GM19463 (cell line): ENCODE results near the gene TM9SF4.

Source experiments
- ATAC-seq: cut with Tn5 transposase; IDR thresholded peaks from one replicate; pipeline ENCODE4 v1.9.1; 2021; ENCODE audit warnings: mild to moderate bottlenecking, moderate library complexity; ENCODE audit not compliant: unreplicated experiment

Gene TM9SF4

DNA sequence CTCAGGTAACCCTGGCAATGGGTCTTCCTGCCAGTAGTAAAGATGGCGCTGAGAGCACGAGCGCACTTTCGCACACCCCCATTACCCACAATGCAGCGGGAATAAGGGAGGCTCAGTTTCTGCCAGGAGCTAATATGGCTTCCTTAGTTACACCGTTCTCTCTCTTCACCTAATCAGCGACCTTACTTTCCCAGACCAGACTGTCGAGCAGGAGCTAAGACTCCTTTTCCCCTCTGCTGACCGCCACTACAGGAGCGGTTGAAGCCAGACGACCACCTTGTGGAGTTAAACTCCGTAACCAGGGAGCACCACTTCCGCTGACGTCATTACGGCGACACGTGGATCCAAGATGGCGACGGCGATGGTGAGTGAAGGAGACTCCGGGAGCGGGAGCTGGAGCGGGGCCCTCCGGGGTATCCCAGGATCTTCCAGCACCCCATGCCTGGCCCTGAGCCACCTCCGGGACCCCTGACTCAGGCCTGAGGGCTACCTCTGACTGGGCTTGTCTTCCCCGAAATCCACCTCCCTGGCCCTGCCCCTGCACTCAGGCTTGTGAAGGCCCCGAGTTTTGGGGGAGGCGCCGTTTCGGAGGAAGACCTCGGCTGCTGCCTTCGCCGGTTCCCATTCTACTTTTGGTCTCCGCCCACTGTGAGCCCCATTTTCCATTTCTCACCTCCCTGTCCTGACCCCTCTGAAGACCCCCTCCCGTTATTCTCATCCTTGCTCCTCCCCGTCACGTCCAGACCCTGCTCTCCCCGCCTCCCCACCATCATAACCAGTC lies at the start of gene TM9SF4:
Gene TM9SF4, plus strand, starts transcription at position 323 of the 781 bp plus-strand sequence. Its CDS starts 27 bp downstream, at position 350.
- ATAC-seq, result peak; percentile 82

DNA sequence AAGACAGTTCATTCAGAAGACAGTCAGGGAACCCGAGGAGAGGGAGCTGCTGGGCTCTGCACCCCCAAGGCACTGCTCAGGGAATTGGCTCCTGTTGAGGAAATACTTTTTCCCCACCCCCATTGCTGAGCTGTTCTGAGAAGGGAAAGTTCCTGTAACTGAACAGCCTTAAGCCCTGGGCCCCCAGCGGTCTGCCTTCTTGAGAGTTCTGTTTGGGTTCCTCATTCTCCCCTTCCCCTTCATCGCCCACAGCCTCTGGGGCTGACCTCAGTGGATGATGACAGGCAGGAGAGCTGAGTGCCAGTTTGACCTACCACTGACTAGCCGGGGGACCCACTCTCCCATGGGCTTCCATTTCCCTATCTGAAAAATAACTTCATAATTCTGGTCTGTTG lies 46.7 kb upstream of the TM9SF4 start:
- ATAC-seq, result no peak

- no peak for ATAC-seq
These were observed 45.8 kb upstream of the TM9SF4 start for GRCh38 chr20:32063695-32064094.

DNA sequence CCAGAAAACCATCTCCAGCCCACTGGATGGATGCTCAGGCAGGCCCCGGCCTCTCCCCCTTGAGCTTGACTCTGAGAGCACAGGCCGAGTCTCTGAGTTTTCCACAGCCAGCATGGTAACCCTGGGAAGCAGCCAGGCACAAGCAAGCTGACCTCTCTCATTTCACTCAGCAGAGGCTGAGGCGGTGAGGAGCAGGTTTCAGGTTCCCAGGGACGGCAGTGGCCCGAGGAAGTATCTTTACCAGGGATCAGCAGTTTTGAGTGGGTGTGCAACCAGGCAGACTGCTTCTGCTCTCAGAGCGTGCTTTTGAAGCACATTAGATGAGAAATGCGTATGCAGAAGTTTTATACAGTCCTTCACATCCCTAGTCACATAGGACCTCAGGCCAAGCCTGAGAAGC lies 44.8 kb upstream of the TM9SF4 start:
- no peak for ATAC-seq

DNA sequence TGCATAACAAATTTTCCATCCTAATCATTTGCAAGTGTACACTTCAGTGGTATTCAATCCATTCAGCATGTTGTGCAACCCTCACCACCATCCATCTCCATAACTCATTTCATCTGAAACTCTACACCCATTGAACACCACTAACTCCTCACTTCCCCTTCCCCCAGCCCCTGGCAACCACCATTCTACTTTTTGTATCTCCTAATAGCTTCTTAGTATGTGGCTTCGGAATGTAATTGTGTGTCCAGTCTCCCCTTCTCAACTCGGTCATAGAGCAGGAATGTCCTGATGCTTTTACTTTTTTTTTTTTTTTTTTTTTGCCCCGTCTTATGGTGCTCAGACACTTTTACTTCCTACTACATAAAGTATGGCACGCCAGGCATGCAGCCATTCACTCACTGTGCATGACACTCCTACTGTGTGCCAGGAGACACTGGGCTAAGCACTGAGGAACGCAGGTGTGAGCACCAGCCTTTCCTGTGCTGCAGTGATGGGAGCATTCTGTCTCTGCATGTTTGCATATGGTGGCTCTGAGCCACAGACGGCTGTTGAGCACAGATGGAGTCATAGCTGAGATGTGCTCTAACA lies 42.2 kb upstream of the TM9SF4 start:
- ATAC-seq, result no peak

GRCh38 chr20:32068174-32068573 lies 41.3 kb upstream of the TM9SF4 start:
- no peak for ATAC-seq

DNA sequence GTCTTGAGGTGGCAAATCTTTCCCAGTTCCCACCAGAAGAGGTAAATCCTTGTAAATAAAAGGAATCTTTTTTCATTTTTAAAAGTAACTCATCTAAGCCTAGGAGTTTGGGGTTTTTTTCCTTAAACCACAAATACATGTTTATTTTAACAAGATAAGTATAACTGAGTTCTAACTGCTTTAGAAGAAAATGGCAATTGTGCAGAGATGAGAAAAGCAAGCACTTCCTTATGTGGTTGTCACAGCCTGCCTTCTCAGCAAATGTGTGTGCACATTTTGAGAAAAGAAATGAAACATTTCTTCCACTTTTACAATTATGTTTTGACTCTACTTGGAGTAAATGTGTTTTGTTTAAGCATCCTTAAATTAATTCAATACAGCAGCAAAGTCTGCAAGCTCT lies 39.8 kb upstream of the TM9SF4 start:
- no peak for ATAC-seq

DNA sequence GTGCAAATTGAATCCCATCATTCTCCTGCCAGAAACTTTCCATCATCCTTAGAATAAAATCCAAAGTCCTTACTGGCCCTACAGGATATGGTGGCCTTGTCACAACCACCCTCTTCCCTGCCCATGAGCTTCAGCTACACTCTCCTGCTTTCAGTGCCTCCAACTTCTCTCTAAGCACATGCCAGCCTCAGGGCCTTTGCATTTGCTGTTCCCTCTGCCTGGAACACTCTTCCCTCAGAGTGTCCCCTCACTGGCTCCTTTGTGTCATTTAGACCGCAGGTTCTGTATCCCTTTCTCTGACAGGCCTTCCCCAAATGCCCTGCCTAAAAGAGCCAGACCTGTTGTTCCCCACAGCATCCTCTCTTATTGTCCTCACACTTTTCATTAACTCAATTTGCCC lies 39.2 kb upstream of the TM9SF4 start:
- ATAC-seq, result no peak

DNA sequence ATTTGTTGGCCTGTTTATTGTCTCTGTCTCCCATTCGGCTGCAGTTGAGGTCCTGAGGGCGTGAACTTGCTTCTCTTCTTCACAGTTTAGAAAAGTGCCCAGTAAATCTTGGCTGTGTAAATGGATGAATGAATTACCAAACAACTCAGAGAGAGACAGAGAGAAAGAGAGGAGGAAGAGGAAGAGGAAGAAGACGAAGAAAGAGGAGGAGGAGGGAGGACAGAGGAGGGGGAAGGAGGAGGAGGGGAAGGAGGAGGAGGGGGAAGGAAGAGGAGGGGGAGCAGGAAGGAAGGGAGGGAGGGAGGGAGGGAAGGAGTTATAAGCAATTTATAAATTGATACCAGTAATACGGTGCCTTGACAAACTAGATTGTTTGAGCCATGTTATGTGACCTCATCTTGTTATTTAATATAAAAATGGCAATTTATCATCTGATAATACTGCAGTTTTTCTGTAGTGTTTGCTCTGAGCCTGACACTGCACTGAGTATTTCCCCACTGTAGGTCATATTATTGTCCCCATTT lies 38.8 kb upstream of the TM9SF4 start:
- no peak for ATAC-seq

DNA sequence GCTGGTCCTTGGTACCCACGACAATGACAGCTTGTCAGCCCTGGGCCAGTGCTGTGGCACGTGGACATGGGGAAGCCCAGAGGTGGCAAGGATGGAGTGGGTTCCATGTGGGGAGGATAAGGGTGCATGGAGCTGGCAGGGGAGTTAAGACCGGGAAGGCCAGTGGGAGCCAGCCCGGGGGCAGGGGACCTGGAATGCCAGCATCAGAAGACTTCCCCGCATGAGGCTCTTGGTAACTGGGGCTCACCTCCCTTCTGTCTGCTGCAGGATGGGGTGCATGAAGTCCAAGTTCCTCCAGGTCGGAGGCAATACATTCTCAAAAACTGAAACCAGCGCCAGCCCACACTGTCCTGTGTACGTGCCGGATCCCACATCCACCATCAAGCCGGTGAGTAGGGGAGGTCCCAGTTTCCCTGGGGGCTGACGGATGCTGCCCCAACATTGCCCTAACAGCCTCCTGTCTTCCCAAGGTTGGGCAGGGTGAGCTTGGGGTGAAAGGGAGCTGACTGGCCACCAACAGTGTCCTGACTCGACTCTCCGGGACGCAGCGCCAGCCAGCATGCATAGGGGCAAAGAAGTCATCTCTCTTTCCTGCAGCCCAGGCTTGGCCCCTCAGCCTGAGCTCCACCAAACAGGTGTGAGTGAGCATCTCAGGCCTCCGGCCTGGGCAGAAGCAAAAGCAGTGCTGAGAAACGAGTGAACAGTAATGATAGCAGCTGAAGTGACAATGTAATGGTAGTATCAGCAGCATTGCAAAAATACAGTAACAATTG lies 37.9 kb upstream of the TM9SF4 start:
- no peak for ATAC-seq

GRCh38 chr20:32072168-32072750 lies 37.3 kb upstream of the TM9SF4 start:
- ATAC-seq, result no peak

DNA sequence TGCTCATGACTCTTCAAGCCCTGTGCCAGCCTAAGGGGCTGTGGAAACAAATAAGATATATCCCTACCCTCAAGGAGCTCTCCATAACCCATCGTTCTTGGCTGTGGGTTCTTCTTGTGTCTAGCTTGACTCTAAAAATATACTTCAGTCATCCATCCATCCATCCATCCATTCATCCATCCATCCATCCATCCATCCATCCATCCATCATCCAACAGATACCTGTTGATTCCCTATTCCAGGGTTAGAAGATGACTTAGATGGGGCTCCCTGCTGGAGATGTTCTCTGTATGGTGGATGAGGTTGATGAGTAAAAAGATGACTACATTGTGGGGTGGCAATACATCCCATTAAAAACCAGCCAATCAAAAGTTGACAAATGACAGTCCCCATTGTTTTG lies 34.0 kb upstream of the TM9SF4 start:
- ATAC-seq, result no peak

DNA sequence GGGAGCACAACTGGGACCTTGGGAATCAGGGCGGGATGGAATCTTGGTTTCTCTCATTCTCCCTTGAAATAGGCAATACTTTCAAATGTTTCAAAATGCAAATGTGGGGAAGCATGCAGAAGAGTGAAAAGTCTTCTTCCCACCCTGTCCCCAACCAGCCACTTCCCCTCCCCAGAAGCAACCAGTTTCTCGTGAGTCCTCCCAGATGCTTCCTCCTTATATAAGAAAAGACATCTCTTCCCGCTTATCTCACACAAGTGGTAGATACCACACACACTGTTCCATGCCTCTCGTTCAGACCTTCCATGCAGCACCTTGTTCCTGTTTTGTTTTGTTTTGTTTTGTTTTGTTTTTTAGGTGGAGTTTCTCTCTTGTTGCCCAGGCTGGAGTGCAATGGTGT lies 32.3 kb upstream of the TM9SF4 start:
- ATAC-seq, result no peak

DNA sequence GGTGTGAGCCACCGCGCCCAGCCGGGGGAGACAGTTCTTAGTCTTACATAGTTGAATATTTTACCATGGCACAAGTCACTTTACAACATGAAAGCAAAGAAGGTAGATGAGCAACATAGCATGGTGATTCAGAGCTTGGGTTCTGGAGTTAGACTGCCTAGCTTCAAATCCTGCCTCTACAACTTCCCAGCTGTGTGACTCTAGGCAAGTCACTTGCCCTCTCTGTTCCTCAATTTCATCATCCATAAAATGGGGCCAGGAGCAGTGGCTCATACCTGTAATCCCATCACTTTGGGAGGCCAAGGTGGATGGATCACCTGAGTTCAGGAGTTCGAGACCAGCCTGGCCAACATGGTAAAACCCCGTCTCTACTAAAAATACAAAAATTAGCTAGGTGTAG lies 31.2 kb upstream of the TM9SF4 start:
- ATAC-seq, result no peak

- ATAC-seq, result no peak
These were observed 30.7 kb upstream of the TM9SF4 start for GRCh38 chr20:32078791-32079190.

- ATAC-seq, result no peak
These were observed 29.8 kb upstream of the TM9SF4 start for GRCh38 chr20:32079655-32080109.

DNA sequence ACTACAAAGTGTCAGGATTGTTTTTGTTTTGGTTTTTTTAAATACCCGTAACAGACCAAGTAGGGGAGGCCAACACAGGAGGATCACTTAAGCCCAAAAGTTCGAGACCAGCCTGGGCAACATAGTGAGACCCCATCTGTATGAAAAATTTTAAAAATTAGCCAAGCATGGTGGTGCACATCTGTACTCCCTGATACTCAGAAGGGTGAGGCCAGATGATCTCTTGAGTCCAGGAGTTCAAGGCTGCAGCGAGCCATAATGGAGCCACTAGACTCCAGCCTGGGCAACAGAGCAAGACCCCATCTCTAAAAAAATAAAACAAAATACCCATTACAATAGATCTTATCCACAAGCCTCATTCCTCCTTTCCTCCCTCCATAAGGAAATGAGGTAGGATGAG lies 28.7 kb upstream of the TM9SF4 start:
- no peak for ATAC-seq

- no peak for ATAC-seq
These were observed 26.0 kb upstream of the TM9SF4 start for GRCh38 chr20:32083469-32083868.

DNA sequence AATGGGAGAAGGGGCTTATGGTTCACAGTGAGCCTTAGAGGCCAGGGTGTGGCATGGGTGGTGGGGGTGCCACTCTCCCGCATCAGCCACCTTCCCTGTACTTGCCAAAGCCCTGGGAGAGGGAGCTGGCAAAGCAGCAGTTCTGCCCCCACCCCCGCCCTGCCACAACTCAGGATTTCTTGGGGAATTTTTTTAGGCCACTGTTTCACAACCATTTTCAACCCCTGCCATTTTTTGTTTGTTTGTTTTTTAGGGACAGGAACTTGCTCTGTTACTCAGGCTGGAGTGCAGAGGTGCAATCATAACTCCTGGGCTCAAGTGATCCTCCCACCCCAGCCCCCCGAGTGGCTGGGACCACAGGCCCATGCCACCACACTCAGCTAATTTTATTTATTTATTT lies 22.4 kb upstream of the TM9SF4 start:
- ATAC-seq, result no peak

DNA sequence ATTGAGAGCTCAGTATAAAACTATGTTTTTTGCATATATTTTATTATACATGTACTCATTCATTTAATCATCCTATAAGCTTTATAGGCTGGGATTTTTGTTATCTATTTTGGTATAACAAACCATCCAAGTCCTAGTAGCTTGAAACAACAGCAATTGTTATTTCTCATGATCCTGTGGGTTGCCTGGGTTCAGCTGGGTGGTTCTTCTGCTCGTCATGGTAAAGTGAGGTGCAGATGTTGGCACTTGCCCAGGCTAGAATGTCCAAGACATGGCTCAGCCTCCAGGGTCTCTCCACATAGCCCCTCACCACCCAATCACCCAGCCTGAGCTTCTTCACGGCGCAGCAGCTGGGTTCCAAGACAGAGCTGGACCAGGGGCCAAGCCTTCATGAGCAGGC lies 20.8 kb upstream of the TM9SF4 start:
- no peak for ATAC-seq

DNA sequence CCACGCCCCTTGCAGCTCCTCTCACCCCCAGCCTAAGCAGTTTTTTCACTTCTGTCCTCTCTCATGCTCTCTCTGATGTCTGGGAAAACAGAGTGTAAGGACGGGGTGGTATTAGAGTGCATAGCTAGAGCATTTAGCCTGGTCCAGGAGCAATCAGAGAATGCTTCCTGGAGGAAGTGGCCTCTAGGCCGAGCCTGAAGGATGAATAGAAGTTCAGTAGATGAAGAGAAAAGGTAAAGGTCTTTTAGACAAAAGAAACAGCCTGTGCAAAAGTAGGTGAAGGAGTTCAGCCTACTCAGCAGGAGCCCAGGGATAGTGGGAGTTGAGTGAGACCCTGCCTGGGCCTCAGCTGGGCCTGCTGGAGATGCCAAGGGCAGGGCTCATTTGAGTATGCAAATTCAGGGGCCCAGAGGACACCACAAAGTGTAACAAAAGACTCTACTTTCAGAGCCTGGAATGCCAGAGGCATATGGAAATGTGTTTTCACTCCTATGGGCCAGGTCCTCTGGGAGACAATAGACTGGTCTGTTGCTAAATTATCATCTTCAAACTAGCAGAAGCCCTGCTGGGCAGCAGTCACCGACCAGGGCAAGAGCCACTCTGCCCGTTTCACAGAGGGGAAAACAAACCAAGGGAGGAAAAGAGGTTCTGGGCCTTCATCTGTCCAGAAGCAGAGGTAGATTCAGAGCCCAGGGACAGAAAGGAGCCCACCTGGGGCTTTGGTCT lies 19.7 kb upstream of the TM9SF4 start:
- ATAC-seq, result no peak
